Panc1 (cell line): ENCODE data around the gene ITGA4.

Source experiments
- POLR2AphosphoS5 ChIP-seq: IDR thresholded peaks from 2 replicates; pipeline ENCODE4 v1.6.1; 2012; ENCODE audit warnings: mild to moderate bottlenecking, low read depth, low read length, moderate library complexity
- TCF7L2 ChIP-seq: IDR thresholded peaks from 2 replicates; pipeline ENCODE4 v1.6.1; 2011; ENCODE audit warnings: mild to moderate bottlenecking, low read depth, low read length, inconsistent platforms

DNA sequence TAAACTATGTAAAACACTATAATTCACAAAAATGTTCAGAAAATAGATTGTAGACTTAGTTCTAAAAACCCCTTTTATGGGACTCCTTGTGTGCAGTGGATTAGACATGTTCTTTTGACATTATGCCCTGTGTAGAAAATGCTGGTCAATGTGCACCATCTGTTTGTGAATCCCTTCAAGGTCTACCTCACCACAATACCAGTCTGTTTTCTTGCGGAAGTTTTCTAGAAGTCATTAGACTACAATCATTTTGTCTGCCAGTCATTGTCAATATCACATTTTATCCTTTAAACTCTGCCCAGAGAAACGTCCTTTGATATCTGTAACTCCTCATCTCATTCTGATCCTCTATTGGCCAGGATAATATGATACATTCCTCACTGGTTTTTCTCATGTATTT lies 7.8 kb downstream of the ITGA4 start:
- no peak for TF ChIP-seq TCF7L2
- no peak for TF ChIP-seq POLR2AphosphoS5
